Suprapubic skin (tissue), 4 donors: ENCODE measurements around the gene CLCF1. TPM values are rescaled to one million over a fixed set of nuclear protein-coding genes. Genes with fewer than 3 reads are reported as not detected.
A peak's percentile ranks its signal among the peaks of the same experiment; 100 is the strongest.

Source experiments
- DNase-seq, 2 donors: peaks; one replicate each; pipeline ENCODE4 v3.0.0-alpha.2; 2019; ENCODE audit warnings: low spot score in 2 of 2
- H3K27ac ChIP-seq: fragments of 200-600 bp; sonication (generic); one replicate; pipeline ENCODE4 v1.5.1; 2019
- H3K27me3 ChIP-seq: fragments of 200-600 bp; sonication (generic); one replicate; pipeline ENCODE4 v1.5.1; 2019
- H3K36me3 ChIP-seq: fragments of 200-600 bp; sonication (generic); one replicate; pipeline ENCODE4 v1.5.1; 2019
- H3K4me1 ChIP-seq: fragments of 200-600 bp; sonication (generic); one replicate; pipeline ENCODE4 v1.5.1; 2019
- H3K4me3 ChIP-seq: fragments of 200-600 bp; sonication (generic); one replicate; pipeline ENCODE4 v1.5.1; 2019; ENCODE audit warnings: mild to moderate bottlenecking
- H3K9me3 ChIP-seq: fragments of 200-600 bp; sonication (generic); one replicate; pipeline ENCODE4 v1.5.1; 2019
- EP300 ChIP-seq: sonication (generic); formaldehyde crosslinking; IDR thresholded peaks from one replicate; pipeline ENCODE4 v1.6.1; 2017; ENCODE audit warnings: antibody characterized with exemption
- POLR2A ChIP-seq, 2 donors: fragments of 450-650 bp; IDR thresholded peaks; one replicate each; pipeline ENCODE4 v1.6.1; 2017; ENCODE audit warnings: antibody characterized with exemption in 2 of 2, mild to moderate bottlenecking in 2 of 2, moderate library complexity in 2 of 2
- POLR2AphosphoS5 ChIP-seq, 3 donors: sonication (generic); formaldehyde crosslinking; IDR thresholded peaks; one replicate each; pipeline ENCODE4 v1.6.1; 2017; ENCODE audit warnings: antibody characterized with exemption in 3 of 3
- WGBS: methylation state at CpG from one replicate; pipeline ENCODE4 v1.1.5; 2018; 5-methylcytosine and 5-hydroxymethylcytosine counted together
- total RNA-seq, 4 donors: library from RNA; depleted of rRNA; stranded (reverse); fragments of >200 nt; gene quantifications; one replicate each; pipeline ENCODE4 v1.1.0, GENCODE V29; 2016
- TF ChIP-seq, protein P1 (sequence below), 2 donors: fragments of 200-600 bp in 1 of 2; fragments of 450-650 bp in 1 of 2; sonication (generic) in 1 of 2; IDR thresholded peaks; one replicate each; pipeline ENCODE4 v1.5.1; 2016 to 2019; ENCODE audit warnings: antibody characterized with exemption in 2 of 2, mild to moderate bottlenecking in 1 of 2, moderate library complexity in 1 of 2

The CLCF1 gene
- total RNA-seq, 4 donors from 2014 or later, result 2.7 to 5.5 (median 4.0) TPM

DNA sequence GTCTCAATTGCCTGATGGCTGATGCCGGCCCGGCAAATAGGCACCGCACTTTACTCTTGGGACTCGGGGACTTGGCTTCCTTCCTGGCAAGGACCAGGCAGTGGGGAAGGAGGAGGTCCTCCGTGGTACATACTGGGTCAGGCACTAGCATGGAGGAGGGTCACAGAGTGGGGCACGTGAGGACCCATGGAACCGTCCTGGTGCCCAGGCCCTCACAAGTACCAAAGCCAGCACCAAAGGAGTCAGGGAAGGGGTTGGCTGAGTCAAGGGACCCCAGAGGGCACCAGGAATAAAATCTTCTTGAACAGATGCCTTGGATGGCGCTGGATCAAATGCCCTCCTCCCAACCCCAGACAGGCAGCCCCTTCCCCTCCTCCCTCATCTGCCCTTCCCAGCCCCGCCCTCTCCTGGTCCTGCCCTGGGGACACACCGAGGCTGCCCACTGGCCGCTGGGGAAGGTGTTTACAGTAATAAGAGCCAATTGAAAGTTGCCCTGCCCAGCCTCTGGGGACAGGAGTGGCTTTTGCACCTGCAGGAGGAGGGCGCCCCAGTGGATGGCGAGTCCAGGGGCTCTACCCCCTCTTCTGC is 36.5 kb upstream of the CLCF1 start:
- no peak for DNase-seq
- no peaks in the 10 kb centered on the region for H3K9me3 ChIP-seq
- H3K36me3 ChIP-seq, result no peaks in the 10 kb centered on the region
- WGBS, result 31% methylated on average over 7 of the region's 13 CpGs
- TF ChIP-seq, protein P1, sequence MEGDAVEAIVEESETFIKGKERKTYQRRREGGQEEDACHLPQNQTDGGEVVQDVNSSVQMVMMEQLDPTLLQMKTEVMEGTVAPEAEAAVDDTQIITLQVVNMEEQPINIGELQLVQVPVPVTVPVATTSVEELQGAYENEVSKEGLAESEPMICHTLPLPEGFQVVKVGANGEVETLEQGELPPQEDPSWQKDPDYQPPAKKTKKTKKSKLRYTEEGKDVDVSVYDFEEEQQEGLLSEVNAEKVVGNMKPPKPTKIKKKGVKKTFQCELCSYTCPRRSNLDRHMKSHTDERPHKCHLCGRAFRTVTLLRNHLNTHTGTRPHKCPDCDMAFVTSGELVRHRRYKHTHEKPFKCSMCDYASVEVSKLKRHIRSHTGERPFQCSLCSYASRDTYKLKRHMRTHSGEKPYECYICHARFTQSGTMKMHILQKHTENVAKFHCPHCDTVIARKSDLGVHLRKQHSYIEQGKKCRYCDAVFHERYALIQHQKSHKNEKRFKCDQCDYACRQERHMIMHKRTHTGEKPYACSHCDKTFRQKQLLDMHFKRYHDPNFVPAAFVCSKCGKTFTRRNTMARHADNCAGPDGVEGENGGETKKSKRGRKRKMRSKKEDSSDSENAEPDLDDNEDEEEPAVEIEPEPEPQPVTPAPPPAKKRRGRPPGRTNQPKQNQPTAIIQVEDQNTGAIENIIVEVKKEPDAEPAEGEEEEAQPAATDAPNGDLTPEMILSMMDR (IDR thresholded peaks at IDR 0.05), result no peak
- TF ChIP-seq POLR2A (IDR thresholded peaks at IDR 0.05), result no peak
- peaks cover 30% of the 10 kb centered on the region for H3K4me1 ChIP-seq
- H3K4me3 ChIP-seq, result no peak overlapping the region
- H3K27me3 ChIP-seq, result peaks cover 45% of the 10 kb centered on the region
- H3K27ac ChIP-seq, result no peak overlapping the region

DNA sequence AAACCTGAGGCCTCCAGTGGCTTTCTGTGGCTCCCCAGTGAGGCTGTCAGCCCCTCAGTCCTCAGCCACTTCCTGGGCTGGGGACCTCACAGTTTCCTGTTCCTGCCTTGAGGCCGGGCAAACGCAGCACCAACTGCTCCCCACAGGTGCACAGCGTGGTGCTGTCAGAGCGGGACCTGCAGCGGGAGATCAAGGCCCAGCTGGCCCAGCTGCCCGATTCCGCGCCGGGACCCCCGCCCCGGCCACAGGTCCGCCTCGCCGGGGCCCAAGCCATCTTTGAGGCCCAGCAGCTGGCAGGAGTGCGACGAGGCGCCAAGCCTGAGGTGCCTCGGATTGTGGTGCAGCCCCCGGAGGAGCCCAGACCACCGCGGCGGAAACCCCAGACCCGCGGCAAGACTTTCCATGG is 35.9 kb upstream of the CLCF1 start:
- H3K27ac ChIP-seq, result no peak overlapping the region
- peaks cover 29% of the 10 kb centered on the region for H3K4me1 ChIP-seq
- DNase-seq, result no peak
- TF ChIP-seq POLR2AphosphoS5 (IDR thresholded peaks at IDR 0.05) (no peak), POLR2A (IDR thresholded peaks at IDR 0.05) (no peak), EP300 (no peak)
- TF ChIP-seq, protein P1 (IDR thresholded peaks at IDR 0.05), result no peak
- WGBS, result no CpG with 5 or more reads among the region's 24 CpGs
- H3K4me3 ChIP-seq, result peak overlapping the region; percentile 5
- peaks cover 43% of the 10 kb centered on the region for H3K27me3 ChIP-seq
- H3K9me3 ChIP-seq, result no peaks in the 10 kb centered on the region
- no peaks in the 10 kb centered on the region for H3K36me3 ChIP-seq

DNA sequence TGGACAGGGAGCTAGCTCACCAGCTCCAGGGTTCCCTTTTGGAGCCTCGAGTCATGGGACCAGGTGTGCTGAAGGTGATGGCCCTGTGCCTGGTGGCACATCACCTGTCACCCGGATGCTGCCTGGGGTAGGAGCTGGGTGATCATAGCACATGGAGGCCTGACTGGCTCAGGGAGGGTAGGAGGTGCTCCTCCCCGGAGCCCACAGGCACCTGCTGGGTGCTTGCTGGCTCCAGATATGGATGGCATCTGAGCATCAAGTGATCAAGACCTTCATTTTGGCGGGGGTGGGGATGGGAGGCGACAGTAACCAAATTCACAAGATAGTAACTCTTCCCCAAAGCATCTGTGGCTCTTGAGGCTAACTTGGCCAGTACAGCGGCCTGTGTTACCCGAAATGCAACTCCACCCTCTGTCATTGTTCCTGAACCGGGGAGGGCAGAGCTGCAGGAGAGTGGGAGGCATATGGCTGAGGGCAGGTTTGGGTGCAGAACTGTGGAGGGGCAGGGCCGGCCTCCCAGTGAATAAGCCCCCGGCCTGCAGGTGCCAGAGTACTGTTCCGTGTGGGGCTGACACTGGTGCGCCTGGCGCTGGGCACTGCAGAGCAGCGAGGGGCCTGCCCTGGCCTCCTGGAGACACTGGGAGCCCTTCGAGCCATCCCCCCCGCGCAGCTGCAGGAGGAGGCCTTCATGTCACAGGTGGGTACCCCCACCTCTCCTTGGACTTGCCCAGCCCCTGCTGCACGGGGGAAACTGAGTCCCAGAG is 35.2 kb upstream of the CLCF1 start:
- H3K4me3 ChIP-seq, result peak overlapping the region; percentile 5
- peaks cover 43% of the 10 kb centered on the region for H3K27me3 ChIP-seq
- no peaks in the 10 kb centered on the region for H3K9me3 ChIP-seq
- WGBS, result 54% methylated on average over 4 of the region's 18 CpGs
- no peak for TF ChIP-seq POLR2AphosphoS5 (IDR thresholded peaks at IDR 0.05)
- no peak for TF ChIP-seq EP300
- TF ChIP-seq, protein P1 (IDR thresholded peaks at IDR 0.05), result no peak
- no peak for TF ChIP-seq POLR2A (IDR thresholded peaks at IDR 0.05)
- no peak overlapping the region for H3K27ac ChIP-seq
- peaks cover 29% of the 10 kb centered on the region for H3K4me1 ChIP-seq
- no peak for DNase-seq
- H3K36me3 ChIP-seq, result no peaks in the 10 kb centered on the region

DNA sequence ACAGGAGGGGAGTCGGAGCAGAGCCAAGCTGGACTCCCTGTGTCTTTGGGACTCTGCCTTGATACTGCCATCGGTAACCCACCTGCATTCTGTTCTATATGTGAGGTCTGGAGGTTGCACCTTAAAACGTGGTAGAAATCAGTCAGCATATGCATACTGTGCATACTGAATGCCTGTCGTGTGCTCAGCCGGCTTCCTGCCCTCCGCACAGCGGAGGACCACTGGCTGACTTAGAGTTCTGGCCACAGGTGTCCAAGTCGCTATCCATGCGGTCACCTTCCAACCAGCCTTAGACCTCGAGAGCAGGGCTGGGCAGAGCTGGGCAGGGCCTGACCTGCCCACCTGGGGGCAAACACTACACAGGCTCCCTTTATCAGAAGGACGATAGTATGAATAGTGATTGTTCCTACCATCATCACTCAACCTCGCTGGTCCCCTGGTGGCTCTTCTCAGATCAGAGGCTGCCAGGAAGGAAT is 34.3 kb upstream of the CLCF1 start:
- no peak for DNase-seq
- Histone ChIP-seq H3K27ac (no peak overlapping the region), H3K36me3 (no peaks in the 10 kb centered on the region), H3K27me3 (peaks cover 42% of the 10 kb centered on the region), H3K4me1 (peaks cover 32% of the 10 kb centered on the region), H3K4me3 (no peak overlapping the region), H3K9me3 (no peaks in the 10 kb centered on the region)
- TF ChIP-seq, protein P1 (IDR thresholded peaks at IDR 0.05), result no peak
- no peak for TF ChIP-seq POLR2AphosphoS5 (IDR thresholded peaks at IDR 0.05)
- TF ChIP-seq POLR2A (IDR thresholded peaks at IDR 0.05), result no peak
- TF ChIP-seq EP300, result no peak
- 59% methylated on average over 11 of the region's 12 CpGs for WGBS

DNA sequence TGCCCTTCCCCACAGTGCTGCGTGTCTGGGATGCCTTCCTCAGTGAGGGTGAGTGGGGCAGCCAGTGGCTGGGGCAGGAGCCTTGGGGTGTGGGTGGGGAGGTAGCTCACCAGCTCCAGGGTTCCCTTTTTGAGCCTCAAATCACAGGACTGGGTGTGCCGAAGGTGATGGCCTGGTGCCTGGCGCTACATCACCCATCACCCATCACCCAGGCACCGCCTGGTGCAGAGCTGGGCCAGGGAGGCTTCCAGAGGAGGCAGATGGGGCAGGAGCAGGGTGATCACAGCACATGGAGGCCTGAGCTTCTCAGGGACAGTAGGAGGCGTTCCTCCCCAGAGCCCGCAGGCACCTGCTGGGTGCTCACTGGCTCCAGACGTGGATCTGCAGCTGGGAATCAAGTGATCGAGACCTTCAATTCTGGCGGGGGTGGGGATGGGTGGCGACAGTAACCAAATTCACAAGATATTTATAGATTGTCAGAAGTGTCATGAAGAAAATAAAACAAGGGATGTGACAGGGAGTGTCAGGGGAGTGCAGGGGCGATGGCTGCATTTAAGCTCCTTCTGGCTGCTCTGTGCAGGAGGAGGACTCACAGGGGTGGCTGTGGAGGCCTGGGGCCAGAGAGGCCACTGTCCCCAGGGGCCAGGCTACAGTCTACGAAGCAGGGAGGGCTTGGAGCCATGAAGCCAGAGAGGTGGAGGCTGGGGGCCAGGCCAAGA is 33.7 kb upstream of the CLCF1 start:
- no peak for TF ChIP-seq EP300
- Histone ChIP-seq H3K4me1 (peaks cover 38% of the 10 kb centered on the region), H3K4me3 (no peak overlapping the region), H3K36me3 (no peaks in the 10 kb centered on the region), H3K9me3 (no peaks in the 10 kb centered on the region), H3K27ac (no peak overlapping the region), H3K27me3 (peaks cover 36% of the 10 kb centered on the region)
- no peak for DNase-seq
- WGBS, result 31% methylated on average over 8 of the region's 12 CpGs
